ENCODE results near the gene WLS. TPM values are rescaled to one million over a fixed set of nuclear protein-coding genes. Genes with fewer than 3 reads are reported as not detected.

Gene WLS
- polyA plus RNA-seq, 2 donors: 29.4 to 52.5 TPM

- 76 to 82% methylated on average over 10 of the region's 10 CpGs for WGBS, 2 donors
These were observed 114.9 kb downstream of the WLS start for GRCh38 chr1:68117416-68117815.

GRCh38 chr1:68116643-68117235 lies 115.6 kb downstream of the WLS start:
- H3K36me3 ChIP-seq (ENCODE audit: control insufficient read depth in 2 of 2, insufficient read depth in 2 of 2, low read length in 1 of 2): no peaks in the 10 kb centered on the region
- no peaks in the 10 kb centered on the region for H3K27me3 ChIP-seq (ENCODE audit: control insufficient read depth in 1 of 2, insufficient read depth in 2 of 2, low read length in 2 of 2)
- H3K4me1 ChIP-seq (ENCODE audit: control insufficient read depth in 2 of 2, insufficient read depth in 2 of 2, low read length in 1 of 2): no peaks in the 10 kb centered on the region
- WGBS, 2 donors: 0 to 2% methylated on average over 3 of the region's 3 CpGs
- H3K4me3 ChIP-seq (ENCODE audit: low read depth in 1 of 2, low read length in 2 of 2): no peak overlapping the region
- peak overlapping the region in 1 of 2 donors; percentile 28 for H3K27ac ChIP-seq (ENCODE audit: low read depth in 2 of 2, low read length in 1 of 2)
- H3K9me3 ChIP-seq (ENCODE audit: control insufficient read depth in 2 of 2, insufficient read depth in 1 of 2, low read depth in 1 of 2, low read length in 1 of 2): no peaks in the 10 kb centered on the region

More at GRCh38 chr1:68117416-68117815, 114.9 kb downstream of the WLS start:
- Histone ChIP-seq H3K27ac (ENCODE audit: low read depth in 2 of 2, low read length in 1 of 2) (peak overlapping the region in 1 of 2 donors; percentile 38), H3K4me1 (ENCODE audit: control insufficient read depth in 2 of 2, insufficient read depth in 2 of 2, low read length in 1 of 2) (no peaks in the 10 kb centered on the region), H3K4me3 (ENCODE audit: low read depth in 1 of 2, low read length in 2 of 2) (no peak overlapping the region), H3K27me3 (ENCODE audit: control insufficient read depth in 1 of 2, insufficient read depth in 2 of 2, low read length in 2 of 2) (no peaks in the 10 kb centered on the region), H3K9me3 (ENCODE audit: control insufficient read depth in 2 of 2, insufficient read depth in 1 of 2, low read depth in 1 of 2, low read length in 1 of 2) (no peaks in the 10 kb centered on the region), H3K36me3 (ENCODE audit: control insufficient read depth in 2 of 2, insufficient read depth in 2 of 2, low read length in 1 of 2) (no peaks in the 10 kb centered on the region)

GRCh38 chr1:68115308-68115707 lies 117.0 kb downstream of the WLS start:
- no peaks in the 10 kb centered on the region for H3K9me3 ChIP-seq (ENCODE audit: control insufficient read depth in 2 of 2, insufficient read depth in 1 of 2, low read depth in 1 of 2, low read length in 1 of 2)
- no peak overlapping the region for H3K27ac ChIP-seq (ENCODE audit: low read depth in 2 of 2, low read length in 1 of 2)
- H3K36me3 ChIP-seq (ENCODE audit: control insufficient read depth in 2 of 2, insufficient read depth in 2 of 2, low read length in 1 of 2): no peaks in the 10 kb centered on the region
- WGBS, 2 donors: 65 to 80% methylated on average over 4 of the region's 4 CpGs
- H3K27me3 ChIP-seq (ENCODE audit: control insufficient read depth in 1 of 2, insufficient read depth in 2 of 2, low read length in 2 of 2): no peaks in the 10 kb centered on the region
- no peaks in the 10 kb centered on the region for H3K4me1 ChIP-seq (ENCODE audit: control insufficient read depth in 2 of 2, insufficient read depth in 2 of 2, low read length in 1 of 2)
- H3K4me3 ChIP-seq (ENCODE audit: low read depth in 1 of 2, low read length in 2 of 2): no peak overlapping the region

- no peak overlapping the region for H3K4me3 ChIP-seq (ENCODE audit: low read depth in 1 of 2, low read length in 2 of 2)
- H3K27me3 ChIP-seq (ENCODE audit: control insufficient read depth in 1 of 2, insufficient read depth in 2 of 2, low read length in 2 of 2): no peaks in the 10 kb centered on the region
- H3K9me3 ChIP-seq (ENCODE audit: control insufficient read depth in 2 of 2, insufficient read depth in 1 of 2, low read depth in 1 of 2, low read length in 1 of 2): no peaks in the 10 kb centered on the region
- no peaks in the 10 kb centered on the region for H3K36me3 ChIP-seq (ENCODE audit: control insufficient read depth in 2 of 2, insufficient read depth in 2 of 2, low read length in 1 of 2)
- no peak overlapping the region for H3K27ac ChIP-seq (ENCODE audit: low read depth in 2 of 2, low read length in 1 of 2)
- H3K4me1 ChIP-seq (ENCODE audit: control insufficient read depth in 2 of 2, insufficient read depth in 2 of 2, low read length in 1 of 2): no peaks in the 10 kb centered on the region
- WGBS, 2 donors: 82 to 87% methylated on average over 3 of the region's 3 CpGs
These were observed 118.4 kb downstream of the WLS start for GRCh38 chr1:68113966-68114365.

GRCh38 chr1:68112835-68113243 lies 119.5 kb downstream of the WLS start:
- H3K4me1 ChIP-seq (ENCODE audit: control insufficient read depth in 2 of 2, insufficient read depth in 2 of 2, low read length in 1 of 2): no peaks in the 10 kb centered on the region
- no peaks in the 10 kb centered on the region for H3K27me3 ChIP-seq (ENCODE audit: control insufficient read depth in 1 of 2, insufficient read depth in 2 of 2, low read length in 2 of 2)
- H3K36me3 ChIP-seq (ENCODE audit: control insufficient read depth in 2 of 2, insufficient read depth in 2 of 2, low read length in 1 of 2): no peaks in the 10 kb centered on the region
- no peak overlapping the region for H3K4me3 ChIP-seq (ENCODE audit: low read depth in 1 of 2, low read length in 2 of 2)
- H3K27ac ChIP-seq (ENCODE audit: low read depth in 2 of 2, low read length in 1 of 2): no peak overlapping the region
- WGBS, 2 donors: 23 to 36% methylated on average over 7 of the region's 7 CpGs
- no peaks in the 10 kb centered on the region for H3K9me3 ChIP-seq (ENCODE audit: control insufficient read depth in 2 of 2, insufficient read depth in 1 of 2, low read depth in 1 of 2, low read length in 1 of 2)

GRCh38 chr1:68111519-68112436 lies 120.5 kb downstream of the WLS start:
- H3K27me3 ChIP-seq (ENCODE audit: control insufficient read depth in 1 of 2, insufficient read depth in 2 of 2, low read length in 2 of 2): no peaks in the 10 kb centered on the region
- H3K9me3 ChIP-seq (ENCODE audit: control insufficient read depth in 2 of 2, insufficient read depth in 1 of 2, low read depth in 1 of 2, low read length in 1 of 2): no peaks in the 10 kb centered on the region
- H3K4me3 ChIP-seq (ENCODE audit: low read depth in 1 of 2, low read length in 2 of 2): no peak overlapping the region
- H3K4me1 ChIP-seq (ENCODE audit: control insufficient read depth in 2 of 2, insufficient read depth in 2 of 2, low read length in 1 of 2): no peaks in the 10 kb centered on the region
- no peak overlapping the region for H3K27ac ChIP-seq (ENCODE audit: low read depth in 2 of 2, low read length in 1 of 2)
- no peaks in the 10 kb centered on the region for H3K36me3 ChIP-seq (ENCODE audit: control insufficient read depth in 2 of 2, insufficient read depth in 2 of 2, low read length in 1 of 2)
- 34% methylated on average over 7 of the region's 7 CpGs for WGBS, 2 donors

- H3K27me3 ChIP-seq (ENCODE audit: control insufficient read depth in 1 of 2, insufficient read depth in 2 of 2, low read length in 2 of 2): no peaks in the 10 kb centered on the region
- H3K9me3 ChIP-seq (ENCODE audit: control insufficient read depth in 2 of 2, insufficient read depth in 1 of 2, low read depth in 1 of 2, low read length in 1 of 2): no peaks in the 10 kb centered on the region
- no peak overlapping the region for H3K27ac ChIP-seq (ENCODE audit: low read depth in 2 of 2, low read length in 1 of 2)
- no peaks in the 10 kb centered on the region for H3K4me1 ChIP-seq (ENCODE audit: control insufficient read depth in 2 of 2, insufficient read depth in 2 of 2, low read length in 1 of 2)
- H3K36me3 ChIP-seq (ENCODE audit: control insufficient read depth in 2 of 2, insufficient read depth in 2 of 2, low read length in 1 of 2): no peaks in the 10 kb centered on the region
- H3K4me3 ChIP-seq (ENCODE audit: low read depth in 1 of 2, low read length in 2 of 2): no peak overlapping the region
- 59 to 64% methylated on average over 8 of the region's 8 CpGs for WGBS, 2 donors
These were observed 124.6 kb downstream of the WLS start for GRCh38 chr1:68107771-68108170.

GRCh38 chr1:68103884-68104554 lies 128.3 kb downstream of the WLS start:
- no peaks in the 10 kb centered on the region for H3K27me3 ChIP-seq (ENCODE audit: control insufficient read depth in 1 of 2, insufficient read depth in 2 of 2, low read length in 2 of 2)
- WGBS, 2 donors: 69 to 72% methylated on average over 5 of the region's 5 CpGs
- H3K4me3 ChIP-seq (ENCODE audit: low read depth in 1 of 2, low read length in 2 of 2): no peak overlapping the region
- H3K27ac ChIP-seq (ENCODE audit: low read depth in 2 of 2, low read length in 1 of 2): no peak overlapping the region
- H3K9me3 ChIP-seq (ENCODE audit: control insufficient read depth in 2 of 2, insufficient read depth in 1 of 2, low read depth in 1 of 2, low read length in 1 of 2): no peaks in the 10 kb centered on the region
- no peaks in the 10 kb centered on the region for H3K36me3 ChIP-seq (ENCODE audit: control insufficient read depth in 2 of 2, insufficient read depth in 2 of 2, low read length in 1 of 2)
- H3K4me1 ChIP-seq (ENCODE audit: control insufficient read depth in 2 of 2, insufficient read depth in 2 of 2, low read length in 1 of 2): no peaks in the 10 kb centered on the region

GRCh38 chr1:68103011-68103545 lies 129.2 kb downstream of the WLS start:
- H3K9me3 ChIP-seq (ENCODE audit: control insufficient read depth in 2 of 2, insufficient read depth in 1 of 2, low read depth in 1 of 2, low read length in 1 of 2): no peaks in the 10 kb centered on the region
- no peak overlapping the region for H3K4me3 ChIP-seq (ENCODE audit: low read depth in 1 of 2, low read length in 2 of 2)
- no peaks in the 10 kb centered on the region for H3K36me3 ChIP-seq (ENCODE audit: control insufficient read depth in 2 of 2, insufficient read depth in 2 of 2, low read length in 1 of 2)
- H3K4me1 ChIP-seq (ENCODE audit: control insufficient read depth in 2 of 2, insufficient read depth in 2 of 2, low read length in 1 of 2): no peaks in the 10 kb centered on the region
- no peaks in the 10 kb centered on the region for H3K27me3 ChIP-seq (ENCODE audit: control insufficient read depth in 1 of 2, insufficient read depth in 2 of 2, low read length in 2 of 2)
- WGBS, 2 donors: 63 to 78% methylated on average over 5 of the region's 5 CpGs
- H3K27ac ChIP-seq (ENCODE audit: low read depth in 2 of 2, low read length in 1 of 2): no peak overlapping the region
